BLaER1 treated with 17β-estradiol and CSF1 and Interleukin-3, amounts not matched to agents 10 nM and 100 nM (cell line): ENCODE results near the gene KLF6.

Experiments
- H3K27ac ChIP-seq, 11 experiments: shearing (Covaris generic); formaldehyde crosslinking; 2 replicates each; pipeline ENCODE4 v1.8.1; 2022
- H3K27me3 ChIP-seq, 11 experiments: shearing (Covaris generic); formaldehyde crosslinking; 2 replicates each; pipeline ENCODE4 v1.8.1; 2022
- H3K36me3 ChIP-seq, 11 experiments: shearing (Covaris generic); formaldehyde crosslinking; 2 replicates each; pipeline ENCODE4 v1.8.1; 2022
- H3K4me1 ChIP-seq, 10 experiments: shearing (Covaris generic); formaldehyde crosslinking; 2 replicates each; pipeline ENCODE4 v1.8.1; 2022
- H3K4me2 ChIP-seq, 11 experiments: shearing (Covaris generic); formaldehyde crosslinking; 2 replicates each; pipeline ENCODE4 v1.8.1; 2022
- H3K4me3 ChIP-seq, 10 experiments: shearing (Covaris generic); formaldehyde crosslinking; 2 replicates each; pipeline ENCODE4 v1.8.1; 2022
- H3K9ac ChIP-seq, 11 experiments: shearing (Covaris generic); formaldehyde crosslinking; 2 replicates each; pipeline ENCODE4 v1.8.1; 2022
- H3K9me3 ChIP-seq, 11 experiments: shearing (Covaris generic); formaldehyde crosslinking; replicated peaks in 1 of 11; 2 replicates each; pipeline ENCODE4 v1.8.1; 2022
- H4K20me1 ChIP-seq, 11 experiments: shearing (Covaris generic); formaldehyde crosslinking; 2 replicates each; pipeline ENCODE4 v1.8.1; 2022
- Cebpa-rat ChIP-seq, 11 experiments: shearing (Covaris generic); IDR thresholded peaks; 2 replicates each; pipeline ENCODE4 v1.8.1; 2022

Gene KLF6

GRCh38 chr10:3776796-3777571, 8.0 kb downstream of the KLF6 start:
- Histone ChIP-seq H3K27me3 (no peaks in the 10 kb centered on the region), H3K4me3 (peak overlapping the region in 2 of 10 experiments; percentile 4 to 6; a peak in 1 of 20 replicates), H3K9ac (peak overlapping the region in 5 of 11 experiments; percentile 1 to 100 (median 59); a peak in 6 of 22 replicates), H3K4me2 (peak overlapping the region in 9 of 11 experiments; percentile 38 to 97 (median 68); a peak in 17 of 22 replicates), H3K36me3 (peaks cover 62 to 85% (median 75%) of the 10 kb centered on the region in 11 experiments), H3K9me3 (peaks cover 0 to 4% (median 0%) of the 10 kb centered on the region in 11 experiments; a peak in 2 of 22 replicates), H3K4me1 (peaks cover 54 to 72% (median 65%) of the 10 kb centered on the region in 10 experiments), H3K27ac (peak overlapping the region; percentile 12 to 100 (median 59); a peak in 18 of 22 replicates), H4K20me1 (peaks cover 58 to 76% (median 75%) of the 10 kb centered on the region in 11 experiments)
- TF ChIP-seq Cebpa-rat (IDR thresholded peaks at IDR 0.05) = no peak

GRCh38 chr10:3775696-3776551, 9.1 kb downstream of the KLF6 start:
- H3K27me3 ChIP-seq = no peaks in the 10 kb centered on the region
- peaks cover 48 to 62% (median 56%) of the 10 kb centered on the region in 10 experiments for H3K4me1 ChIP-seq
- H3K4me2 ChIP-seq = peak overlapping the region in 10 of 11 experiments; percentile 26 to 97 (median 58); a peak in 20 of 22 replicates
- H3K9ac ChIP-seq = peak overlapping the region in 8 of 11 experiments; percentile 6 to 69 (median 36); a peak in 11 of 22 replicates
- peak in 5 of 11 experiments; percentile 28 to 47 (median 36); a peak in 1 of 22 replicates for TF ChIP-seq Cebpa-rat (IDR thresholded peaks at IDR 0.05)
- H3K9me3 ChIP-seq = peaks cover 0 to 4% (median 0%) of the 10 kb centered on the region in 11 experiments; a peak in 2 of 22 replicates
- H4K20me1 ChIP-seq = peaks cover 47 to 66% (median 64%) of the 10 kb centered on the region in 11 experiments
- H3K27ac ChIP-seq = peak overlapping the region; percentile 11 to 100 (median 67); a peak in 20 of 22 replicates
- 0 out of 20 replicates have a peak overlapping the region, but pooled peaks of 2 of the 10 experiments have one; percentile 5 to 9 for H3K4me3 ChIP-seq
- peaks cover 51 to 74% (median 65%) of the 10 kb centered on the region in 11 experiments for H3K36me3 ChIP-seq

- no peak for TF ChIP-seq Cebpa-rat (IDR thresholded peaks at IDR 0.05)
- H4K20me1 ChIP-seq = peaks cover 38 to 57% (median 55%) of the 10 kb centered on the region in 11 experiments
- H3K9ac ChIP-seq = peak overlapping the region in 3 of 11 experiments; percentile 15 to 69 (median 59); a peak in 3 of 22 replicates
- H3K4me3 ChIP-seq = no peak overlapping the region
- H3K9me3 ChIP-seq = peaks cover 0 to 7% (median 0%) of the 10 kb centered on the region in 11 experiments; a peak in 4 of 22 replicates
- H3K27ac ChIP-seq = peak overlapping the region; percentile 11 to 100 (median 67); a peak in 19 of 22 replicates
- no peaks in the 10 kb centered on the region for H3K27me3 ChIP-seq
- H3K4me1 ChIP-seq = peaks cover 40 to 61% (median 52%) of the 10 kb centered on the region in 10 experiments
- H3K36me3 ChIP-seq = peaks cover 43 to 65% (median 56%) of the 10 kb centered on the region in 11 experiments
- peak overlapping the region in 7 of 11 experiments; percentile 9 to 97 (median 68); a peak in 9 of 22 replicates for H3K4me2 ChIP-seq
Observed at GRCh38 chr10:3774814-3775695, 10.0 kb downstream of the KLF6 start.

GRCh38 chr10:3774018-3774813, 10.8 kb downstream of the KLF6 start:
- H3K27ac ChIP-seq = peak overlapping the region in 4 of 11 experiments; percentile 67 to 100 (median 77); a peak in 6 of 22 replicates
- no peak for TF ChIP-seq Cebpa-rat (IDR thresholded peaks at IDR 0.05)

GRCh38 chr10:3773460-3774017, 11.5 kb downstream of the KLF6 start:
- Histone ChIP-seq H3K27ac (no peak overlapping the region), H3K4me2 (no peak overlapping the region), H3K9me3 (peaks cover 0 to 19% (median 0%) of the 10 kb centered on the region in 11 experiments; a peak in 5 of 22 replicates), H3K9ac (no peak overlapping the region), H3K27me3 (no peaks in the 10 kb centered on the region), H3K4me3 (no peak overlapping the region), H3K36me3 (peaks cover 27 to 50% (median 41%) of the 10 kb centered on the region in 11 experiments), H4K20me1 (peaks cover 23 to 42% (median 40%) of the 10 kb centered on the region in 11 experiments), H3K4me1 (peaks cover 24 to 60% (median 45%) of the 10 kb centered on the region in 10 experiments; a peak in 19 of 20 replicates)
- no peak for TF ChIP-seq Cebpa-rat (IDR thresholded peaks at IDR 0.05)

More at GRCh38 chr10:3774018-3774813, 10.8 kb downstream of the KLF6 start:
- Histone ChIP-seq H3K9ac (no peak overlapping the region), H3K4me2 (no peak overlapping the region), H4K20me1 (peaks cover 30 to 49% (median 47%) of the 10 kb centered on the region in 11 experiments), H3K4me1 (peaks cover 31 to 61% (median 51%) of the 10 kb centered on the region in 10 experiments), H3K9me3 (peaks cover 0 to 15% (median 0%) of the 10 kb centered on the region in 11 experiments; a peak in 5 of 22 replicates), H3K27me3 (no peaks in the 10 kb centered on the region), H3K4me3 (no peak overlapping the region), H3K36me3 (peaks cover 34 to 57% (median 48%) of the 10 kb centered on the region in 11 experiments)

GRCh38 chr10:3772361-3773171, 12.4 kb downstream of the KLF6 start:
- H3K27ac ChIP-seq = no peak overlapping the region
- TF ChIP-seq Cebpa-rat (IDR thresholded peaks at IDR 0.05) = no peak

More at GRCh38 chr10:3772361-3773171, 12.4 kb downstream of the KLF6 start:
- peaks cover 18 to 40% (median 32%) of the 10 kb centered on the region in 11 experiments for H3K36me3 ChIP-seq
- no peak overlapping the region for H3K9ac ChIP-seq
- peaks cover 15 to 32% (median 30%) of the 10 kb centered on the region in 11 experiments; a peak in 21 of 22 replicates for H4K20me1 ChIP-seq
- no peak overlapping the region for H3K4me3 ChIP-seq
- H3K27me3 ChIP-seq = no peaks in the 10 kb centered on the region
- peaks cover 0 to 29% (median 0%) of the 10 kb centered on the region in 11 experiments; a peak in 5 of 22 replicates for H3K9me3 ChIP-seq
- no peak overlapping the region for H3K4me2 ChIP-seq
- peaks cover 17 to 50% (median 36%) of the 10 kb centered on the region in 10 experiments; a peak in 19 of 20 replicates for H3K4me1 ChIP-seq
